NCI-H1105 (cell line): ENCODE measurements around the gene CCDC34.

Experiments used
- DNase-seq: peaks from one replicate; lab custom pipeline; 2025; lab: John Stamatoyannopoulos, UW

CCDC34 gene

DNA sequence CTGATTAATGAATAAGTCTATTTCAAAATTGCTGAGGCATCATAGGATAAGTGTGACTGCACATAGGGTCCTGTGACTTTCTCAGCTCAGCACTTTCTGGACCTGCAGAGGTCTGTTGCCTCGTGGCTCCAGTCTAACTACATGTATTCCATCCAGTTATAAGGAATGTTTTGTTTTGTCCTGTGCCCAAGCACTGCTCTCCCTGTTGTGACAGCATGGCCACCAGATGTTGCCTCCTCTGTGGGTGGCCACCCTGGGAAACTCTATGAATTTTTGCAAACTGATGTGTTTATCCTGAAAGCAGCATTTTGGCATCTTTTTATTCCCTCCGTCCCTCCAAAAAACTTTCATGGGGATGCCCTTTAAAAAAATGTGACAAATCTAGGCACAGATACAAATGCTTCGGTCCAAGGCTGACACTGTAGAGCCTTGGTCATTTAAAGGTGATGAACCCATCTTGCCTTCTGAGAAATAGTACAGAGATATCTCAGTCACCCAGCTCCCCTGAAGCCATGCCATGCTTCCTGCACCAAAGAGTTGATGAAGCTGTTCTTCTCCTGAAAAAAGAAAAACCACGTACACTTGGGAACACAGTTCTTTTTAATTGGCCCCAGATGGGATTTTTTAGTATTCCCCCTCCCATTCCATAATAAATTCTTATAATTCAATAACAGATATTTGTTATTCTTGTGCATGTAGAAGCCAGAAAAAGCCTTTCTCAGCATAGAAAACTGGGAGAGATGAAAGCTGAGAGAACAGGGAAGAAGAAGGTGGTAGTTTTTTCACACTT lies 72.6 kb downstream of the CCDC34 start:
- DNase-seq: no peak
